T follicular helper cell (primary cell): ENCODE results near the gene KCNK5.

ENCODE experiments used
- DNase-seq: peaks from one replicate; pipeline ENCODE4 v3.0.0-alpha.2; 2020; ENCODE audit warnings: low read depth

KCNK5 gene

DNA sequence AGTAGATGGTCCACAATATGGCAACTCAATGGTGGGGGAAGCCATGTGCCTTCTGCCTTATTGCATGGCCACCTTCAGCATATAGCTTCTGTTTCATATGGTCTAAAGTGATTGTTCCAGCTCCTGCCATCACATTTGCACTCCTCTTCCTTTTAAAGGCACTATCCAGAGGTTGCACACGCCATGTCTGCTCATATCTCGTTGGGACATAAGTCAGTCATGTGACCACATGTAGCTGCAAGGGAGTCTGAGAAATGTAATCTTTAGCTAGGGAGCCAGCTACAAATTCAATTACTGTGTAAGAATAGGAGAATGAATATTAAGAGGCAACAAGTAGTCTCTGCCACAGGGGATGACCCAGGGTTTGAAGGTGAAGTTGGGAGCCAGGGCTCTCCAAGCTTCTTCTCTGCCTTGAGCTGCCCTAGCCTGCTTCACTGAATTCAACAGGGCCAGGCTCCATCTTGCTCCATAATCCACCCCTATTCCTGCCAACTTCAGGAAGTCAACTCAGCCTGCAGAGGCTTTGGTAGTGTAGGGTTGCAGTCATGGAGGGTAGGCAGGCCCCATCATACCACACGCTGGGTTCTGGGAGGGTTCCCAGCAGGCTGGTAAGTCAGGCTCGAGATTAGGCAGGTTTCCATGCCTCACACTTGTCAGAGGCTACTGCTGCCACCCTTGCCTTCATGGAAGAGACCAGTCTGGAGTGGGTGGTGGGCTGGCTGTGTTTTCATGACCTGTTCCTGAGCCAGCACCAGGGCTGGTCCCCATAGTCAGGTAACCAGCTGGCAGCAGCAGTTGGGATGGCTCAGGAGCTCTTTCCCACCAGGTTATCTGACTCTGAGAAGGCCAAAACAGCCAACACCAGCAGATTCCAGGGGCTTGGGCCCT lies 57.5 kb downstream of the KCNK5 start:
- no peak for DNase-seq

DNA sequence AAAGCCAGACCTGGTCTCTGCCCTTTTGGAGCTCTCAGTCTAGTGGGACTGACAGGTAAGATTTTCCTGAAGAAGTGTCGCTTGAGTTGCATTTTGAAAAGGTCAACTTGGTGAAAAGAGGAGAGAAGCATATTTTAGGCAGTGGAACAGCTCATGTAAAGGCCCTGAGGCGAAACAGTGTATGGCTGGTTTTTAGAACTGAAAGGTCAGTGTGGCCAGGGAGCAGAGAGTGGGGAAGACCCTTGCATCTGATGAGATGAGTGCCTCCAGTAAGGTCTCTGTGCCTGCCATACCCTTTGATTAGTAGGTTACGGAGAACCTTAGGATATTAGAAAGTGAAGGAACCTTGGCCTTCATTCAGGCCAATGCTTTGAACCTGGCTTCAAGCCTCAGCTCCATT lies 58.4 kb downstream of the KCNK5 start:
- no peak for DNase-seq

- no peak for DNase-seq
These were observed 58.9 kb downstream of the KCNK5 start for GRCh38 chr6:39170389-39170788.

GRCh38 chr6:39169448-39170344 lies 59.6 kb downstream of the KCNK5 start:
- no peak for DNase-seq

DNA sequence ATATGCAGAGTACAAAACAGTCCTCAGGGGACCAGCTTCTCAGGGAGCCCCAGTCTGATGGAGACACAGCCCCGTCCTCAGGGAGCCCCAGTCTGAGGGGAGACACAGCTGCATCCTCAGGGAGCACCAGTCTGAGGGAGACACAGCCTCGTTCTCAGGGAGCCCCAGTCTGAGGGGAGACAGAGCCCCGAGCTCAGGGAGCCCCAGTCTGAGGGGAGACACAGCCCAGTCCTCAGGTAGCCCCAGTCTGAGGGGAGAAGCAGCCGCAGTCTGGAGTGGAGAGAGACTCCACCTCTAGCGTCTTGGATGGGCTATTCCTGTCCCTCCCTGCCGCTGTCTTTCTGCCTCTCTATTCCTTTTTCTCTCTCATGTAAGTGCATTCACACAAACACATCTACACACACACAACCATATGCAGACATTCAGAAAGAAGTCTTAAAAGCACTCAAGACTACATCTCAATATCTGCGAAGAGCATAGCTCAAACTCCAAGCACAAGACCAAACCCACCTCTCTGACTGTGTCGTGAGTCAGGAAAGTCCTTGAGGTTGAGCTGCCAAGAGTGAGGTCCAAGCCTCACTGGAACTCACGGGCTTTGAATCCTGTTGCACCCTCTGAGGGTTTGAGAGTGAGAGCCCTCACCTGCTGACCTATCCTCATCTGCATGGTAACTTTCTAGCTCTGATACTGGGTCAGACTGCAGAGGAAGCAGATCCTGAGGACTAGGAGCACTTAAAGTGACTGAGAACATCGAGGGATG lies 61.2 kb downstream of the KCNK5 start:
- no peak for DNase-seq

DNA sequence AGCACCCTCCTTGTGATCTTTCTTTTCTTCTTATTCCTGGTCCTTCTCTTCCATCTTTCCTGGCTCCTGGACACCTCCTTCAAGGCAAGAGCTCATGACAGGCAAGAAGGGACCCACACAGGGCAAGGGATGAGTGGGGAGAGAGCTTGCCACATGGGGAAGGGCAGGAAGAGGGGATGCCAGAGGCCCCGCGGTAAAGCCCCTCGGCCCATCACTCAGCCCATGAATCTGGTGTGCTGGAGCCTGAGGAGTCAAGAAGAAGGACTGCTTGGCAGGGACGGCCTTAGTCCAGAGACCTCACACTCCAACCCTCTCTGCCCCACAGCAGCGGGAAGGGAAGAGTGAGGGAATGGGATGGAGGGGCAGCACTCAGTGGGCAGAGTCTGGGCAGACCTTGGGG lies 62.0 kb downstream of the KCNK5 start:
- no peak for DNase-seq

DNA sequence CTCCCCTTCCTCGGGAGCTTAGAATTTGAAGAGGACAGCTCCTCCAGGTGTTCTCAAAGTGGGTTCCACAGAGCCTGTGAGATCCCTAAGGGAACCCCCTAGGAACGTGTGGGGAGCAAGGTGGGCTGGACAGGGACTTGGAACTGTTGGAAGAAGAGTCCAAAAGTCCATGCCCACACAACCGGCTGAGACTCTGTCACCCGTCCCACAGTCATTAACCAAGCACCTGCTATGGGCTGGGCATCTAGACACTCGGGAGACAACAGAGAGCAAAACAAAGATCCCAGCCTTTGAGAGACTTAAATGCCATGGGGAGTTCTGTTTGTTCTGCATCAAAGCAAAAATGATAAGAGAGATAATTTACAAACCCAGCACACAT lies 62.4 kb downstream of the KCNK5 start:
- DNase-seq = no peak

DNA sequence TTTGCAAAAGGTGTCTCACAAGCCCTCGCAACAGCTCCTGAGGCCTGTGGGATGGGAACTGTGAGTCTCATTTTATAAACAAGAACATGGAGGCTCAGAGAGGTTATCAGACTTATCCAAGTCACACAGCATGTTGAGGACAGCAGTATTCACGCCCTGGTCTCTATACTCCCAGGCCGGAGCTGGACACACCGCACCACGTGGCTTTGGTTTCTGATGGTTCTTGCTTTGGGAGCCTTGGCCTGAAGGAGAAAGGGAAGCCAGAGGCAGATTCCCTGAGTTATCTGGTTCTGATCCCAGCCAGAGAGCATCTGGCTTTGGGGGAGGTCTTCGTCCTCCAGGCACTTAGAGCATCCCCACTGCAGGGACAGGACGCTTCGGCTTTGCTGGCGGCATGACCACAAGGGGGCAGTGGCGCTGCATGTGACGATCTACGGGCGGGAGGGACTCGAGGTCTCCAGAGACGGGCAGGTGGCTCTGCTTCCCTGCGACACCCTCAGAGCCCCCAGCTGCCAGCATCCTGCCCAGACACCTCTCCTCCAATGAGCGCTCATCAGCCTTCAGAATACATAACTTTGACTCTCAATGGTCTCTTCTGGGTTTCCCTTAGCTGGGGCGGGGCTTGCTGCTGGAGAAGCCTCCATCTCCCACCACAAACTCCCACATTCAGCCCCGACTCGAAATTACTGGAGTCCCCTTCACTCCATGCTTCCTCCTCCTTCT lies 62.9 kb downstream of the KCNK5 start:
- DNase-seq = peak; percentile 68

GRCh38 chr6:39157511-39157910 lies 71.8 kb downstream of the KCNK5 start:
- DNase-seq = no peak

- no peak for DNase-seq
These were observed 72.5 kb downstream of the KCNK5 start for GRCh38 chr6:39156801-39157200.

GRCh38 chr6:39154705-39155104 lies 74.6 kb downstream of the KCNK5 start:
- no peak for DNase-seq

DNA sequence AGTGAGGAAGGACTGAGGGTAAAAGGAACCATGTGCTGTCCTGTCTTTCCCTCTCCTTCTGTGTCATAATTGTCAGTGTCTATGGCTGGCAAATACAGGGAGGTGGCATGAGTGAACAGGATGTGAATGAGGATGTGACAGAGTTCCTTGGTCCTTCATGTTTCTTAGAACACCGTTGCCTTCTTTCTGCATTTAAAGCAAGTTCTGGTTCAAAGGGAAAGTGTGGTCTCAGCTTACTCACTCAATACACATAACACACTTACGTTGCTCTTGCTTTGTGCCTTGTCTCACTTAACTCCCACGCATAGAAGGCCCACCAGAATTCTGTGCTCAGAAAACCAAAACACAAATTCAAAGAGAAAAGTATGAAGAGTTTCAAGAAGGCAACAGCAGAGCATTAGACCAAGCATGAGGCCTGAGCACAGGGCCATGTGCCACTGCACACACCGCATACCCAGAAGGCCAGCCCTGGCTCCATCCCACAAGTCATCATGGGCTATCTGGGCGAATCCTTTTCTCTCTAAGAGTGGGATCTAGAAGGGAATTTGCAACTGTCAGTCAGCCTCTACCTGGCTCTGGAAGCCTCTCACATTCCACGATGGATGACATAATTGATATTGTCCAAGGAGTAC lies 75.4 kb downstream of the KCNK5 start:
- DNase-seq = no peak

DNA sequence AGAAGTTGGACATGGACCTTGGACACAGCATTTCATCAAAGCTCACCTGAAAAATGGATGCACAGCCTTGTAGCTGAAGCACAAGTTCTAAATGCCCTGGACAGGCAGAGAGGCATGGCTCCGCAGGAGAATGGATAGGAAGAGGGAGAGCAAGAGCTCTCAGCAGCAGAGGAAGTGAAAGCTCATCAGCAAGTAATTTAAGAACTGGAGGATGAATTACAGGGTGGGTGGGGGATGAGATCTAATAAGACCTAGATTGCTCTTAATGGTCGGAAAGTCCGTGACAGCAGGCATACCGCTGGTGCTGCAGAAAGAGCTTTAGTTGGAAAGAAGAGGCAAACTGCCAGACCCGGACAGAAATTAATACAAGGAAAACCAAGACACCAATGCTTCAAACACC lies 77.0 kb downstream of the KCNK5 start:
- no peak for DNase-seq

- DNase-seq = no peak
These were observed 78.1 kb downstream of the KCNK5 start for GRCh38 chr6:39151211-39151610.

GRCh38 chr6:39144481-39145173 lies 84.6 kb downstream of the KCNK5 start:
- DNase-seq = no peak

DNA sequence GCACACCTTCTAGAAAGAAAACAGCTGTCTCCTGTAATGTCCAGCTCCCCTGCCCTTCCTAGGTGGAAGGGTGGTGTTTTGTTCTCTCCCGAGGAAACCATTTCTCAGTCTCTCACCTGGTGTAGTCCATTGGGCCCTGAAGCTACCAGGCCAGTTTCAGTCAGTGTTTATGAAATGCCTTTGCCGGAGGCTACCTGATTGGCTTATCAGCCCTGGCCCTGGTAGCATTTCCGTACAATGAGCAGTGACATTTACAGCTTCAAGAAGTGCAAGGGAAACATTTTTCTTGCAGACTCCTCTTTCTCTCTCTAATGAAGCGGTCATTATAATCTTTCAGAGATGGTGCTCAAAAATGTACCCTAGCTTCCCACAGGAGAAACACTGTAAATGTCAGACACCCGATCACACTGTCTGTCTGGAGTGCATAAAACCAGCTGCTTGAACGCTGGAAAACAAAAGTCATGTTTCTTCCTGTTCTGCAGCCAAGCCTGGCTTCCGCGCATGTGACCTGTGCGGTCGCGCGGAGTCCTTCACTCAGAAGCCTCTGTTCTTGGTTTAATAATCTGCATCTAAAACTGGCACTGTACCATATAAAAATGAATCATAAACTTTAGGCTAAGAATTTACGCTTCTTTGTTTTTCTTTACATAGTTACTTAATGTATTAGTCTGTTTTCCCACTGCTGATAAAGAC lies 85.9 kb downstream of the KCNK5 start:
- no peak for DNase-seq

DNA sequence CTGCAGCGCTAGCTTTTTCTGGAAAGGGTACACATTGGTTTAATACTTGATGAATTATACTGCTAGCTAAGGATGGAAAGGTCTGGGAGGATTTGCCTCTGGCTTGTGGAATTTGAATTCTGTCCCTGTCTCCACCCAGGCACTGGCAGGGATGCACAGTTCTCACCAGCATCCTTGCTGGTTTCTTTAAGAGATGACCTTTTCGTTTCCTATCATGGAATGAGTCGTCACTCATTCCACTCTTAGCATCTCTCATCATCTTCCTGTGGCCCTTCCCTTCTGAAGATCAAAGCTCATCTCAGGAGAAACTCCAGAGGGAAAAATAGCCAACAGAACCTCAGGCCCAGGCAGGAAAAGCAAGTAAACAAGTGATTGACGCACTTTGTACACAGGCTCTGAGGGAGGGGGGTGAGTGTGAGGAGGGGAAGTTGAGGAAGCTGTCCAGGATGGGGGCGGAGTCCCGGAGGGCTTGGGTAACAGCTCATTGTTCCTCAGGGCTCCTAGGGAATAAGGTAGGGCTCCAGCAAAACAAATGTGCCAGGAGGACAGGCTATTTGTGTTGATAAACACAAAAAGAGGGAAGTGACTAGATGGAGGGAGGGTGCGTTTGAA lies 88.6 kb downstream of the KCNK5 start:
- DNase-seq = no peak
